Esophagus muscularis mucosa (tissue), 3 donors: ENCODE results near the gene ALDH8A1.

ENCODE experiments used
- CTCF ChIP-seq, 3 experiments: fragments of 200-600 bp in 2 of 3; fragments of 450-650 bp in 1 of 3; sonication (generic) in 2 of 3; IDR thresholded peaks; one replicate each; pipeline ENCODE4 v1.5.1; 2017 to 2019; ENCODE audit warnings: antibody characterized with exemption in 3 of 3, mild to moderate bottlenecking in 2 of 3, moderate library complexity in 1 of 3
- POLR2AphosphoS5 ChIP-seq, 2 donors: sonication (generic); formaldehyde crosslinking; IDR thresholded peaks; one replicate each; pipeline ENCODE4 v1.6.1; 2017; ENCODE audit warnings: antibody characterized with exemption in 2 of 2

- TF ChIP-seq CTCF (IDR thresholded peaks at IDR 0.05) = no peak
- TF ChIP-seq POLR2AphosphoS5 (IDR thresholded peaks at IDR 0.05) = no peak
Observed at GRCh38 chr6:134959603-134960002, 9.7 kb upstream of the ALDH8A1 start.
